Right atrium auricular region (tissue), 2 donors: Measurements from ENCODE around the gene PADI1. TPM values are rescaled to one million over a fixed set of nuclear protein-coding genes. Genes with fewer than 3 reads are reported as not detected.

Experiments used
- DNase-seq: peaks from one replicate; pipeline ENCODE4 v3.0.0-alpha.2; 2019; ENCODE audit warnings: low spot score
- H3K27ac ChIP-seq, 2 donors: fragments of 200-600 bp; sonication (generic); 1 replicate in 1 of 2; 2 replicates in 1 of 2; pipeline ENCODE4 v1.5.1; 2016 to 2019
- H3K27me3 ChIP-seq, 2 donors: fragments of 200-600 bp; sonication (generic); one replicate each; pipeline versions ENCODE4 v1.5.1 to v1.6.0; 2017 to 2019
- H3K36me3 ChIP-seq: fragments of 200-600 bp; sonication (generic); one replicate; pipeline ENCODE4 v1.5.1; 2016
- H3K4me1 ChIP-seq, 2 donors: fragments of 200-600 bp; sonication (generic); one replicate each; pipeline versions ENCODE4 v1.5.1 to v1.6.0; 2017 to 2019
- H3K4me3 ChIP-seq, 2 donors: fragments of 200-600 bp; sonication (generic); 1 replicate in 1 of 2; 2 replicates in 1 of 2; pipeline ENCODE4 v1.5.1; 2017 to 2019; ENCODE audit warnings: mild to moderate bottlenecking in 1 of 2, moderate library complexity in 1 of 2
- H3K9me3 ChIP-seq, 2 donors: fragments of 200-600 bp; sonication (generic); one replicate each; pipeline ENCODE4 v1.5.1; 2019
- CTCF ChIP-seq, 2 donors: fragments of 200-600 bp; sonication (generic); IDR thresholded peaks; one replicate each; pipeline ENCODE4 v1.5.1; 2019; ENCODE audit warnings: antibody characterized with exemption in 2 of 2
- total RNA-seq, 2 donors: library from RNA; depleted of rRNA; stranded (reverse); fragments of >200 nt; gene quantifications; one replicate each; pipeline ENCODE4 v1.1.0, GENCODE V29; 2016

The PADI1 gene
- total RNA-seq, 2 donors from 2014 or later, result not detected

- peaks cover 0 to 13% of the 10 kb centered on the region in 2 donors for H3K9me3 ChIP-seq
- DNase-seq, result no peak
- H3K4me1 ChIP-seq, result no peaks in the 10 kb centered on the region
- no peaks in the 10 kb centered on the region for H3K36me3 ChIP-seq
- H3K27ac ChIP-seq, result no peak overlapping the region
- TF ChIP-seq CTCF (IDR thresholded peaks at IDR 0.05), result no peak
- no peak overlapping the region for H3K4me3 ChIP-seq
- H3K27me3 ChIP-seq, result no peaks in the 10 kb centered on the region
Observed at GRCh38 chr1:17184822-17185484, 20.0 kb upstream of the PADI1 start.

DNA sequence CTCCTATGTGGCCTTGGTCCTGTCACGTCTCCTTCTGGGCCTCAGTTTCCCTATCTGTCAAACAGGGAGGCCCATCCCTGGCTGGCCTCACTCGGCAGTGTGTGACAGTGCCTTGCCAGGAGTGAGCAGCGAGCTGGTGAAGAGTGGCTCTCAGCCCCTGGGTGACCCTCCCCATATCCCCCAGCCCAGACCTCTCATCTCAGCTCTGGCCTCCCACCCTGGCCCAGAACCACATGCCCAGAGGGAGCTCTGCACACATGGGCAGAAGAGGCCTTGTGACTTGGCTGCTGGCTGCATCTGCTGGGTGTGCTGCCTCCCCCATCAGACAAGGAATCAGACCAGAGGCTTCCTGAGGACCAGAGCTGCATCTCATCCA is 19.5 kb upstream of the PADI1 start:
- TF ChIP-seq CTCF (IDR thresholded peaks at IDR 0.05), result no peak
- H3K9me3 ChIP-seq, result peaks cover 0 to 13% of the 10 kb centered on the region in 2 donors
- no peak overlapping the region for H3K4me3 ChIP-seq
- no peak for DNase-seq
- H3K36me3 ChIP-seq, result no peaks in the 10 kb centered on the region
- H3K4me1 ChIP-seq, result no peaks in the 10 kb centered on the region
- H3K27me3 ChIP-seq, result no peaks in the 10 kb centered on the region
- no peak overlapping the region for H3K27ac ChIP-seq

DNA sequence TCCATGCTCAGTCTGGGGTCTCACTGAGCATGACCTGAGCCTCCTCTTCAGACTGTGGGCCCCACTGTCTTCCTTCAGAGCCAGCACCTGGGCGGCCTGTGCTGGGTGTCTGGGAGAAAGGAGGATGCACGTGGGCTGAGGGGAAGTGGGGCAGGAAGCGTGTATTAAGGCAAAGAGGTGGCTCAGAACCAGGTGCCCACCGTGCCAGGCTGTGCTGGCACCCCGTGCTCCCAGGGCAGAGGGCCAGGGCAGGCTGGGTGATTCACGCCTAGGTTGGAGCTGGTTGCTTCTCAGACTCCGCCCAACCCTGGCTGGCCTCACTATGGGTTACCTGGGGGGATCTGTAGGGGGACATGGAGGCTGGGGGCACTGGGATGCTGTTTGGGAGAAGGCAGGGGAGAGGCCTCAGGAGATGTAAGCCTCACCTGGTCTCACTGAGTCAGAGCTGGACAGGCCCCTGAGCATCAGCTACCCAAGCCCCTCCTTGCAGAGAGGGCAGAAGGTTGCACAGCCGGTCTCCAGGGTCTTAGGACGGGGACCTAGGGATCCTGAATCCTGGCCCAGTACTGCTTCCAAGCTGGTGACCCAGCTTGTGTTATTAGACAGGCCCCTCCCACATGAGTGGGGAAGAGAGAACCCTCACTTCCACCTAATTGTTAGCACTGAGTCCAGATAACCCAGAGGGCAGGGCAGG is 18.6 kb upstream of the PADI1 start:
- no peak for DNase-seq

DNA sequence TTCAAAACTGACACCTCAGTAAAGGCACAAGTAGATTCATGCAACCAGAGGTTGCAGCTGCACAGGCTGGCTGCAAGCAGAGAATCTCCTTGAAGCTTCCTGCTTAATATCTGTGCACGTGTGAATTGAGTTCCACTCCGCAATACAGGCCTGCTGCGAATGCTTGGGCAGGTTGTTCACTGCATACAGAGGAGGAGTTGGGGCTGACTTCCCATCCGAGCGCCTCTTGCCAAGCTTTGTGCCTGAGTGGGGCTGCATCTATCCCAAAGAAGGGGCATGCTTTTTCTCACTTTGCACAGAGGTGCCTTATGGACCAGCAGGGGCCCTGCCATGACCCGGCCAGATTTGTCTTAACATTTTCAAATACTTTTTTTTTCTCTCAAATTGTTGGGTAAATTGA is 17.9 kb upstream of the PADI1 start:
- Histone ChIP-seq H3K27ac (no peak overlapping the region), H3K9me3 (peaks cover 0 to 13% of the 10 kb centered on the region in 2 donors), H3K27me3 (no peaks in the 10 kb centered on the region), H3K4me3 (no peak overlapping the region), H3K4me1 (no peaks in the 10 kb centered on the region), H3K36me3 (no peaks in the 10 kb centered on the region)
- DNase-seq, result no peak
- TF ChIP-seq CTCF (IDR thresholded peaks at IDR 0.05), result no peak

More for the DNA sequence above, 18.6 kb upstream of the PADI1 start:
- H3K36me3 ChIP-seq, result no peaks in the 10 kb centered on the region
- H3K27ac ChIP-seq, result no peak overlapping the region
- no peaks in the 10 kb centered on the region for H3K27me3 ChIP-seq
- TF ChIP-seq CTCF (IDR thresholded peaks at IDR 0.05), result no peak
- no peak overlapping the region for H3K4me3 ChIP-seq
- H3K9me3 ChIP-seq, result peaks cover 0 to 13% of the 10 kb centered on the region in 2 donors
- H3K4me1 ChIP-seq, result no peaks in the 10 kb centered on the region

- H3K27me3 ChIP-seq, result no peaks in the 10 kb centered on the region
- TF ChIP-seq CTCF (IDR thresholded peaks at IDR 0.05), result no peak
Observed at GRCh38 chr1:17188217-17188616, 16.7 kb upstream of the PADI1 start.

More at GRCh38 chr1:17188217-17188616, 16.7 kb upstream of the PADI1 start:
- DNase-seq, result no peak
- Histone ChIP-seq H3K9me3 (peaks cover 0 to 13% of the 10 kb centered on the region in 2 donors), H3K36me3 (no peaks in the 10 kb centered on the region), H3K4me1 (no peaks in the 10 kb centered on the region), H3K27ac (no peak overlapping the region), H3K4me3 (no peak overlapping the region)
